IPS DF 6.9 (cell line): ENCODE data around the gene LHX8.

Source experiments
- DNase-seq: peaks from one replicate; pipeline ENCODE4 v3.0.0-alpha.2; 2013; ENCODE audit warnings: low read depth, low spot score
- H3K27ac ChIP-seq: one replicate; pipeline ENCODE4 v1.5.1; 2013; ENCODE audit warnings: low read length, control low read depth
- H3K27me3 ChIP-seq: 2 replicates; pipeline ENCODE4 v1.6.1; 2013; ENCODE audit warnings: mild to moderate bottlenecking, low read length; ENCODE audit not compliant: control insufficient read depth, insufficient read depth
- H3K36me3 ChIP-seq: 2 replicates; pipeline ENCODE4 v1.6.1; 2013; ENCODE audit warnings: low read length; ENCODE audit not compliant: control insufficient read depth, insufficient read depth
- H3K4me1 ChIP-seq: 2 replicates; pipeline ENCODE4 v1.6.1; 2013; ENCODE audit warnings: low read length; ENCODE audit not compliant: control insufficient read depth, insufficient read depth
- H3K4me3 ChIP-seq: 2 replicates; pipeline ENCODE4 v1.5.1; 2013; ENCODE audit warnings: mild to moderate bottlenecking, low read length
- H3K9me3 ChIP-seq: 2 replicates; pipeline ENCODE4 v1.6.1; 2013; ENCODE audit warnings: low read length, inconsistent platforms; ENCODE audit not compliant: control insufficient read depth, insufficient read depth
- WGBS: extraction: QIAGEN DNeasy Blood & Tissue Kit; methylation state at CpG from one replicate; pipeline ENCODE4 v1.1.7; 2013; ENCODE audit warnings: mixed read lengths, missing lambda C conversion rate; ENCODE audit not compliant: insufficient read length, insufficient coverage; 5-methylcytosine and 5-hydroxymethylcytosine counted together

Gene LHX8

GRCh38 chr1:75132812-75133619, 1.2 kb upstream of the LHX8 start:
- H3K9me3 ChIP-seq: no peaks in the 10 kb centered on the region
- DNase-seq: no peak
- peaks cover 75% of the 10 kb centered on the region for H3K27me3 ChIP-seq
- no peak overlapping the region for H3K27ac ChIP-seq
- H3K4me1 ChIP-seq: peaks cover 4% of the 10 kb centered on the region; the same call in 1 of the 2 replicates
- no peak overlapping the region for H3K4me3 ChIP-seq
- WGBS: no CpG with 5 or more reads among the region's 23 CpGs
- H3K36me3 ChIP-seq: no peaks in the 10 kb centered on the region

- no peak overlapping the region for H3K27ac ChIP-seq
- no CpG with 5 or more reads among the region's 54 CpGs for WGBS
- peaks cover 4% of the 10 kb centered on the region; the same call in 1 of the 2 replicates for H3K4me1 ChIP-seq
- H3K4me3 ChIP-seq: peak overlapping the region; percentile 20; the same call in 1 of the 2 replicates
- H3K9me3 ChIP-seq: no peaks in the 10 kb centered on the region
- no peaks in the 10 kb centered on the region for H3K36me3 ChIP-seq
- DNase-seq: no peak
- H3K27me3 ChIP-seq: peaks cover 59% of the 10 kb centered on the region
These were observed 722 bp downstream of the LHX8 start for GRCh38 chr1:75134647-75135572.

- no peak overlapping the region for H3K27ac ChIP-seq
- H3K27me3 ChIP-seq: peaks cover 51% of the 10 kb centered on the region
- H3K9me3 ChIP-seq: no peaks in the 10 kb centered on the region
- WGBS: no CpG with 5 or more reads among the region's 23 CpGs
- peak overlapping the region; percentile 56; the same call in 1 of the 2 replicates for H3K4me3 ChIP-seq
- no peaks in the 10 kb centered on the region for H3K36me3 ChIP-seq
- no peak for DNase-seq
- peaks cover 4% of the 10 kb centered on the region; the same call in 1 of the 2 replicates for H3K4me1 ChIP-seq
These were observed 1.5 kb downstream of the LHX8 start for GRCh38 chr1:75135573-75136194.

- H3K4me3 ChIP-seq: peak overlapping the region; percentile 56; the same call in 1 of the 2 replicates
- peaks cover 4% of the 10 kb centered on the region; the same call in 1 of the 2 replicates for H3K4me1 ChIP-seq
- H3K36me3 ChIP-seq: no peaks in the 10 kb centered on the region
- no peak overlapping the region for H3K27ac ChIP-seq
- WGBS: no CpG with 5 or more reads among the region's 64 CpGs
- no peak for DNase-seq
- peaks cover 45% of the 10 kb centered on the region for H3K27me3 ChIP-seq
- no peaks in the 10 kb centered on the region for H3K9me3 ChIP-seq
These were observed 2.1 kb downstream of the LHX8 start for GRCh38 chr1:75136195-75136815.

- no peak overlapping the region for H3K27ac ChIP-seq
- no peaks in the 10 kb centered on the region for H3K9me3 ChIP-seq
- H3K4me1 ChIP-seq: no peaks in the 10 kb centered on the region
- peak overlapping the region; percentile 56; the same call in 1 of the 2 replicates for H3K4me3 ChIP-seq
- H3K36me3 ChIP-seq: no peaks in the 10 kb centered on the region
- WGBS: no CpG with 5 or more reads among the region's 37 CpGs
- DNase-seq: no peak
- peaks cover 37% of the 10 kb centered on the region for H3K27me3 ChIP-seq
These were observed 2.9 kb downstream of the LHX8 start for GRCh38 chr1:75136921-75137641.

GRCh38 chr1:75152092-75152491, 17.9 kb downstream of the LHX8 start:
- H3K9me3 ChIP-seq: no peaks in the 10 kb centered on the region
- no peaks in the 10 kb centered on the region for H3K36me3 ChIP-seq
- no peak overlapping the region for H3K4me3 ChIP-seq
- no peaks in the 10 kb centered on the region for H3K4me1 ChIP-seq
- no peak overlapping the region for H3K27ac ChIP-seq
- H3K27me3 ChIP-seq: no peaks in the 10 kb centered on the region
- no peak for DNase-seq
- WGBS: no CpG with 5 or more reads among the region's 2 CpGs

GRCh38 chr1:75159154-75159553, 25.0 kb downstream of the LHX8 start:
- WGBS: 100% methylated on average over 1 of the region's 3 CpGs
- Histone ChIP-seq H3K27ac (no peak overlapping the region), H3K9me3 (no peaks in the 10 kb centered on the region), H3K4me1 (no peaks in the 10 kb centered on the region), H3K36me3 (no peaks in the 10 kb centered on the region), H3K27me3 (no peaks in the 10 kb centered on the region), H3K4me3 (no peak overlapping the region)
- no peak for DNase-seq

GRCh38 chr1:75165264-75165663, 31.1 kb downstream of the LHX8 start:
- H3K27ac ChIP-seq: no peak overlapping the region

GRCh38 chr1:75166821-75167220, 32.6 kb downstream of the LHX8 start:
- WGBS: no CpG with 5 or more reads among the region's 4 CpGs
- Histone ChIP-seq H3K27ac (no peak overlapping the region), H3K4me1 (no peaks in the 10 kb centered on the region), H3K4me3 (no peak overlapping the region), H3K27me3 (no peaks in the 10 kb centered on the region), H3K36me3 (no peaks in the 10 kb centered on the region), H3K9me3 (no peaks in the 10 kb centered on the region)
- DNase-seq: no peak

More at GRCh38 chr1:75165264-75165663, 31.1 kb downstream of the LHX8 start:
- no peaks in the 10 kb centered on the region for H3K9me3 ChIP-seq
- no peak for DNase-seq
- H3K4me1 ChIP-seq: no peaks in the 10 kb centered on the region
- H3K36me3 ChIP-seq: no peaks in the 10 kb centered on the region
- H3K4me3 ChIP-seq: no peak overlapping the region
- H3K27me3 ChIP-seq: no peaks in the 10 kb centered on the region
